H1 (cell line): ENCODE results near the gene SULT6B1. TPM values are rescaled to one million over a fixed set of nuclear protein-coding genes. Genes with fewer than 3 reads are reported as not detected.

ENCODE experiments used
- ASH2L ChIP-seq: fragments of 200-600, 300-600 bp; sonication (generic); IDR thresholded peaks from one replicate; pipeline ENCODE4 v1.7.1; 2017; ENCODE audit warnings: low read length
- ATF2 ChIP-seq: IDR thresholded peaks from 2 replicates; pipeline ENCODE4 v1.6.1; 2012; ENCODE audit warnings: low read length, inconsistent platforms
- JUN ChIP-seq: IDR thresholded peaks from 2 replicates; pipeline ENCODE4 v1.6.1; 2011; ENCODE audit warnings: low read depth, mild to moderate bottlenecking, improper control_type of control experiment, low read length
- RBBP5 ChIP-seq: IDR thresholded peaks from 2 replicates; pipeline ENCODE4 v1.7.1; 2012; ENCODE audit warnings: low read depth, mild to moderate bottlenecking, inconsistent platforms, low read length, moderate library complexity, borderline replicate concordance
- TEAD4 ChIP-seq: IDR thresholded peaks from 2 replicates; pipeline ENCODE4 v1.6.1; 2012; ENCODE audit warnings: low read depth, low read length, inconsistent platforms, mixed read lengths
- polyA plus RNA-seq, 7 experiments: library from polyadenylated mRNA; depleted of rRNA in 3 of 7; stranded (reverse) in 5 of 7; unstranded in 2 of 7; fragments of >200 nt in 5 of 7; fragments of 200-250 nt in 2 of 7; gene quantifications; 1 replicate in 5 of 7; 2 replicates in 1 of 7; 4 replicates in 1 of 7; pipeline versions ENCODE4 v1.2.1 to v1.2.3, GENCODE V29; 2011 to 2013; ENCODE audit warnings: missing spikeins in 2 of 7, mixed read lengths in 2 of 7
- total RNA-seq: library from RNA; stranded (reverse); fragmentation: NEBNext Ultra II Directional; extraction: Animal tissue kit (Norgen Biotek cat#: 25700); gene quantifications from 2 replicates; pipeline ENCODE4 v1.2.1, GENCODE V29; 2021

Gene SULT6B1
- total and polyA plus RNA-seq, 2 of the 8 experiments (the other 6 are each of a cell fraction or from before 2014, with no cell fraction given): not detected

GRCh38 chr2:37211939-37212338, 23.5 kb upstream of the SULT6B1 start (continued):
- no peak for TF ChIP-seq RBBP5
- TF ChIP-seq JUN: no peak
- TF ChIP-seq TEAD4: no peak
- no peak for TF ChIP-seq ATF2
- TF ChIP-seq ASH2L: no peak
